ENCODE data around the gene RGS5. TPM values are rescaled to one million over a fixed set of nuclear protein-coding genes. Genes with fewer than 3 reads are reported as not detected.

RGS5 gene
- total RNA-seq (0.64 and 1.8 TPM in 2 replicates), polyA plus RNA-seq (0.69 and 1.2 TPM in 2 replicates), polyA minus RNA-seq (1.2 and 2.3 TPM in 2 replicates)
- 2.2 TPM for total RNA-seq (2013)

GRCh38 chr1:163202833-163203451, at the start of gene RGS5:
Gene RGS5, minus strand, starts transcription at chr1:163202916. Its CDS starts 81 bp downstream, at chr1:163202835.
- H4K20me1 ChIP-seq (ENCODE audit: control insufficient read depth, insufficient read depth, low read length, poor library complexity, severe bottlenecking): no peaks in the 10 kb centered on the region
- POLR2A ChIA-PET: no interaction called here
- H3K9ac ChIP-seq (ENCODE audit: low read length): no peak within 1 kb of the TSS
- no peak within 1 kb of the TSS for H3K27ac ChIP-seq (ENCODE audit: low read length in 2 of 2)
- no peaks in the 10 kb centered on the region for H3K9me3 Mint-ChIP-seq (ENCODE audit: insufficient read depth)
- WGBS (ENCODE audit: insufficient coverage): 90% methylated on average over 3 of the region's 4 CpGs
- no peaks in the 10 kb centered on the region for H3K4me1 Mint-ChIP-seq
- CTCF ChIA-PET: interaction anchor here (1.5 kb wide), 1 partner anchor 10 kb away, joined by 5 read pairs; no protein-coding TSS in a partner anchor
- no peak within 1 kb of the TSS for H3K4me2 ChIP-seq (replicated peaks; ENCODE audit: low read depth, low read length, poor library complexity, severe bottlenecking)
- DNase-seq (no peak), ATAC-seq (ENCODE audit: low read depth) (no peak)
- H3K79me2 ChIP-seq (ENCODE audit: control insufficient read depth, insufficient read depth, low read length): no peaks in the 10 kb centered on the region
- no peaks in the 10 kb centered on the region for H3K9me3 ChIP-seq (ENCODE audit: control extremely low read depth in 1 of 3, control insufficient read depth in 2 of 3, insufficient read depth in 1 of 3, low read length in 2 of 3)
- no peaks in the 10 kb centered on the region for H3K4me1 ChIP-seq (ENCODE audit: control insufficient read depth in 2 of 2, insufficient read depth in 2 of 2, low read length in 2 of 2)
- H3K36me3 ChIP-seq (replicated peaks in 1 of 2; ENCODE audit: control extremely low read depth in 1 of 2, control insufficient read depth in 1 of 2, extremely low read depth in 1 of 2, insufficient read depth in 2 of 2, low read length in 1 of 2): no peaks in the 10 kb centered on the region
- H3K27me3 Mint-ChIP-seq: no peaks in the 10 kb centered on the region
- no peaks in the 10 kb centered on the region for H3K27me3 ChIP-seq (replicated peaks in 1 of 4; ENCODE audit: control extremely low read depth in 1 of 4, control insufficient read depth in 3 of 4, insufficient read depth in 4 of 4, low read length in 3 of 4)
- H2AFZ ChIP-seq (ENCODE audit: insufficient read depth, low read depth, low read length, poor library complexity, severe bottlenecking): no peak within 1 kb of the TSS
- no peak within 1 kb of the TSS for H3K4me3 ChIP-seq (ENCODE audit: control extremely low read depth in 1 of 5, extremely low read depth in 1 of 5, insufficient read depth in 1 of 5, low read depth in 2 of 5, low read length in 4 of 5)
- intact Hi-C loops (cut with micrococcal nuclease): no loop called here
- H3K27ac Mint-ChIP-seq: no peak within 1 kb of the TSS
- no peak for TF ChIP-seq EZH2 (IDR thresholded peaks at IDR 0.05; ENCODE audit: borderline replicate concordance, insufficient read depth, low read depth, low read length, poor library complexity, severe bottlenecking)
- no peak for TF ChIP-seq CTCF (IDR thresholded peaks at IDR 0.05)
- no peak within 1 kb of the TSS for H3K4me3 Mint-ChIP-seq

GRCh38 chr1:163250382-163250974, 47.8 kb upstream of the RGS5 start:
- H3K79me2 ChIP-seq (ENCODE audit: control insufficient read depth, insufficient read depth, low read length): no peaks in the 10 kb centered on the region
- H3K4me1 ChIP-seq (ENCODE audit: control insufficient read depth in 2 of 2, insufficient read depth in 2 of 2, low read length in 2 of 2): no peaks in the 10 kb centered on the region
- no peaks in the 10 kb centered on the region for H4K20me1 ChIP-seq (ENCODE audit: control insufficient read depth, insufficient read depth, low read length, poor library complexity, severe bottlenecking)
- Mint-ChIP-seq H3K27me3 (no peaks in the 10 kb centered on the region), H3K4me3 (no peak overlapping the region), H3K4me1 (no peaks in the 10 kb centered on the region), H3K9me3 (ENCODE audit: insufficient read depth) (no peaks in the 10 kb centered on the region), H3K27ac (no peak overlapping the region)
- intact Hi-C loops (cut with micrococcal nuclease): no loop called here
- H3K27me3 ChIP-seq (replicated peaks in 1 of 4; ENCODE audit: control extremely low read depth in 1 of 4, control insufficient read depth in 3 of 4, insufficient read depth in 4 of 4, low read length in 3 of 4): no peaks in the 10 kb centered on the region
- no peak overlapping the region for H3K4me2 ChIP-seq (replicated peaks; ENCODE audit: low read depth, low read length, poor library complexity, severe bottlenecking)
- no peak overlapping the region for H3K9ac ChIP-seq (ENCODE audit: low read length)
- no peak overlapping the region for H3K27ac ChIP-seq (ENCODE audit: low read length in 2 of 2)
- ATAC-seq (ENCODE audit: low read depth) (no peak), DNase-seq (no peak)
- WGBS (ENCODE audit: insufficient coverage): no CpG with 5 or more reads among the region's 2 CpGs
- CTCF ChIA-PET: interaction anchor here (1.0 kb wide), 1 partner anchor 9 kb away, joined by 3 read pairs; no protein-coding TSS in a partner anchor
- H3K9me3 ChIP-seq (ENCODE audit: control extremely low read depth in 1 of 3, control insufficient read depth in 2 of 3, insufficient read depth in 1 of 3, low read length in 2 of 3): peaks cover 0 to 7% (median 0%) of the 10 kb centered on the region in 3 donors
- no peak for TF ChIP-seq EZH2 (IDR thresholded peaks at IDR 0.05; ENCODE audit: borderline replicate concordance, insufficient read depth, low read depth, low read length, poor library complexity, severe bottlenecking)
- TF ChIP-seq CTCF (IDR thresholded peaks at IDR 0.05): no peak
- no peak overlapping the region for H3K4me3 ChIP-seq (ENCODE audit: control extremely low read depth in 1 of 5, extremely low read depth in 1 of 5, insufficient read depth in 1 of 5, low read depth in 2 of 5, low read length in 4 of 5)
- POLR2A ChIA-PET: no interaction called here
- no peak overlapping the region for H2AFZ ChIP-seq (ENCODE audit: insufficient read depth, low read depth, low read length, poor library complexity, severe bottlenecking)
- no peaks in the 10 kb centered on the region for H3K36me3 ChIP-seq (replicated peaks in 1 of 2; ENCODE audit: control extremely low read depth in 1 of 2, control insufficient read depth in 1 of 2, extremely low read depth in 1 of 2, insufficient read depth in 2 of 2, low read length in 1 of 2)

Data from B cell (primary cell).